Measurements from ENCODE around the gene OXSR1. TPM values are rescaled to one million over a fixed set of nuclear protein-coding genes. Genes with fewer than 3 reads are reported as not detected.

The OXSR1 gene
- total and polyA plus RNA-seq, 2 experiments from 2014 or later = 16.0 to 41.1 TPM

DNA sequence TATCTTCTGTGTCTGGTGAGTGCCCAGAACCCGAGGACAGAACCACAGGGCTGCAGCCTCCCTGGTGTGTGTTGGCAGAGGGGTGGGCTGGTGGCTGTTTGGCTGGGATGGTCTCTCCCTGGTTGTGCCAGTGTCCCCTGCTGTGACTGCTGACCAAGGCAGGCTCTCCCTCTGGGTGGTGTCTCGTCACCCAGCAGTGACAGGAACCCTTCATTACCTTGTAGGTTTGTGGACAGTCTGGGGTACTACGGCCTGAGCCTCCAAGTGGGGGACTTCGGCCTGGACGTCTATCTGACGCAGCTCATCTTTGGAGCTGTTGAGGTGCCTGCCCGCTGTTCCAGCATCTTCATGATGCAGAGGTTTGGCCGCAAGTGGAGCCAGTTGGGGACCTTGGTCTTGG lies 110.3 kb downstream of the OXSR1 start:
- Histone ChIP-seq H3K9me2 (ENCODE audit: insufficient read depth) (0 out of 2 replicates have a peak, but pooled peaks cover 4% of the 10 kb centered on the region), H3K4me2 (no peak overlapping the region), H3K4me1 (ENCODE audit: insufficient read depth) (no peaks in the 10 kb centered on the region), H3K36me3 (ENCODE audit: insufficient read depth) (no peaks in the 10 kb centered on the region), H3K4me3 (no peak overlapping the region), H3K27ac (ENCODE audit: low read depth) (no peak overlapping the region), H2AFZ (no peak overlapping the region), H4K20me1 (replicated peaks; ENCODE audit: insufficient read depth) (no peaks in the 10 kb centered on the region), H3K27me3 (ENCODE audit: insufficient read depth) (no peaks in the 10 kb centered on the region), H3K79me2 (replicated peaks; ENCODE audit: insufficient read depth) (no peaks in the 10 kb centered on the region), H3F3A (replicated peaks; ENCODE audit: low read depth) (no peaks in the 10 kb centered on the region)
- H3K4me1 Mint-ChIP-seq = no peaks in the 10 kb centered on the region
- TF ChIP-seq, protein P1, sequence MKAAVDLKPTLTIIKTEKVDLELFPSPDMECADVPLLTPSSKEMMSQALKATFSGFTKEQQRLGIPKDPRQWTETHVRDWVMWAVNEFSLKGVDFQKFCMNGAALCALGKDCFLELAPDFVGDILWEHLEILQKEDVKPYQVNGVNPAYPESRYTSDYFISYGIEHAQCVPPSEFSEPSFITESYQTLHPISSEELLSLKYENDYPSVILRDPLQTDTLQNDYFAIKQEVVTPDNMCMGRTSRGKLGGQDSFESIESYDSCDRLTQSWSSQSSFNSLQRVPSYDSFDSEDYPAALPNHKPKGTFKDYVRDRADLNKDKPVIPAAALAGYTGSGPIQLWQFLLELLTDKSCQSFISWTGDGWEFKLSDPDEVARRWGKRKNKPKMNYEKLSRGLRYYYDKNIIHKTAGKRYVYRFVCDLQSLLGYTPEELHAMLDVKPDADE (IDR thresholded peaks at IDR 0.05) = no peak
- TF ChIP-seq, protein P2, sequence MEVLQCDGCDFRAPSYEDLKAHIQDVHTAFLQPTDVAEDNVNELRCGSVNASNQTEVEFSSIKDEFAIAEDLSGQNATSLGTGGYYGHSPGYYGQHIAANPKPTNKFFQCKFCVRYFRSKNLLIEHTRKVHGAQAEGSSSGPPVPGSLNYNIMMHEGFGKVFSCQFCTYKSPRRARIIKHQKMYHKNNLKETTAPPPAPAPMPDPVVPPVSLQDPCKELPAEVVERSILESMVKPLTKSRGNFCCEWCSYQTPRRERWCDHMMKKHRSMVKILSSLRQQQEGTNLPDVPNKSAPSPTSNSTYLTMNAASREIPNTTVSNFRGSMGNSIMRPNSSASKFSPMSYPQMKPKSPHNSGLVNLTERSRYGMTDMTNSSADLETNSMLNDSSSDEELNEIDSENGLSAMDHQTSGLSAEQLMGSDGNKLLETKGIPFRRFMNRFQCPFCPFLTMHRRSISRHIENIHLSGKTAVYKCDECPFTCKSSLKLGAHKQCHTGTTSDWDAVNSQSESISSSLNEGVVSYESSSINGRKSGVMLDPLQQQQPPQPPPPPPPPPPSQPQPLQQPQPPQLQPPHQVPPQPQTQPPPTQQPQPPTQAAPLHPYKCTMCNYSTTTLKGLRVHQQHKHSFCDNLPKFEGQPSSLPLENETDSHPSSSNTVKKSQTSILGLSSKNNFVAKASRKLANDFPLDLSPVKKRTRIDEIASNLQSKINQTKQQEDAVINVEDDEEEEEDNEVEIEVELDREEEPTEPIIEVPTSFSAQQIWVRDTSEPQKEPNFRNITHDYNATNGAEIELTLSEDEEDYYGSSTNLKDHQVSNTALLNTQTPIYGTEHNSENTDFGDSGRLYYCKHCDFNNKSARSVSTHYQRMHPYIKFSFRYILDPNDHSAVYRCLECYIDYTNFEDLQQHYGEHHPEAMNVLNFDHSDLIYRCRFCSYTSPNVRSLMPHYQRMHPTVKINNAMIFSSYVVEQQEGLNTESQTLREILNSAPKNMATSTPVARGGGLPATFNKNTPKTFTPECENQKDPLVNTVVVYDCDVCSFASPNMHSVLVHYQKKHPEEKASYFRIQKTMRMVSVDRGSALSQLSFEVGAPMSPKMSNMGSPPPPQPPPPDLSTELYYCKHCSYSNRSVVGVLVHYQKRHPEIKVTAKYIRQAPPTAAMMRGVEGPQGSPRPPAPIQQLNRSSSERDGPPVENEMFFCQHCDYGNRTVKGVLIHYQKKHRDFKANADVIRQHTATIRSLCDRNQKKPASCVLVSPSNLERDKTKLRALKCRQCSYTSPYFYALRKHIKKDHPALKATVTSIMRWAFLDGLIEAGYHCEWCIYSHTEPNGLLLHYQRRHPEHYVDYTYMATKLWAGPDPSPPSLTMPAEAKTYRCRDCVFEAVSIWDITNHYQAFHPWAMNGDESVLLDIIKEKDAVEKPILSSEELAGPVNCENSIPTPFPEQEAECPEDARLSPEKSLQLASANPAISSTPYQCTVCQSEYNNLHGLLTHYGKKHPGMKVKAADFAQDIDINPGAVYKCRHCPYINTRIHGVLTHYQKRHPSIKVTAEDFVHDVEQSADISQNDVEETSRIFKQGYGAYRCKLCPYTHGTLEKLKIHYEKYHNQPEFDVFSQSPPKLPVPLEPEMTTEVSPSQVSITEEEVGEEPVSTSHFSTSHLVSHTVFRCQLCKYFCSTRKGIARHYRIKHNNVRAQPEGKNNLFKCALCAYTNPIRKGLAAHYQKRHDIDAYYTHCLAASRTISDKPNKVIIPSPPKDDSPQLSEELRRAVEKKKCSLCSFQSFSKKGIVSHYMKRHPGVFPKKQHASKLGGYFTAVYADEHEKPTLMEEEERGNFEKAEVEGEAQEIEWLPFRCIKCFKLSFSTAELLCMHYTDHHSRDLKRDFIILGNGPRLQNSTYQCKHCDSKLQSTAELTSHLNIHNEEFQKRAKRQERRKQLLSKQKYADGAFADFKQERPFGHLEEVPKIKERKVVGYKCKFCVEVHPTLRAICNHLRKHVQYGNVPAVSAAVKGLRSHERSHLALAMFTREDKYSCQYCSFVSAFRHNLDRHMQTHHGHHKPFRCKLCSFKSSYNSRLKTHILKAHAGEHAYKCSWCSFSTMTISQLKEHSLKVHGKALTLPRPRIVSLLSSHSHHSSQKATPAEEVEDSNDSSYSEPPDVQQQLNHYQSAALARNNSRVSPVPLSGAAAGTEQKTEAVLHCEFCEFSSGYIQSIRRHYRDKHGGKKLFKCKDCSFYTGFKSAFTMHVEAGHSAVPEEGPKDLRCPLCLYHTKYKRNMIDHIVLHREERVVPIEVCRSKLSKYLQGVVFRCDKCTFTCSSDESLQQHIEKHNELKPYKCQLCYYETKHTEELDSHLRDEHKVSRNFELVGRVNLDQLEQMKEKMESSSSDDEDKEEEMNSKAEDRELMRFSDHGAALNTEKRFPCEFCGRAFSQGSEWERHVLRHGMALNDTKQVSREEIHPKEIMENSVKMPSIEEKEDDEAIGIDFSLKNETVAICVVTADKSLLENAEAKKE (CRISPR knock-in tag; IDR thresholded peaks at IDR 0.05) = no peak
- TF ChIP-seq EZH2phosphoT487 (IDR thresholded peaks at IDR 0.05; ENCODE audit: unreplicated experiment) = no peak
- H3K27me3 Mint-ChIP-seq (ENCODE audit: insufficient read depth, low read depth, poor library complexity) = peaks cover 2% of the 10 kb centered on the region
- H3K4me3 Mint-ChIP-seq = no peak overlapping the region
- no peaks in the 10 kb centered on the region for H3K36me3 Mint-ChIP-seq (ENCODE audit: low read depth)
- no peak overlapping the region for H3K27ac Mint-ChIP-seq
- no peak for DNase-seq (ENCODE audit: low spot score)
- ATAC-seq = no peak
- H3K9me3 Mint-ChIP-seq = no peaks in the 10 kb centered on the region
